WTC11 (cell line): ENCODE data around the gene AMN.

Source experiments
- NFE2L1 ChIP-seq: sonication (generic); formaldehyde crosslinking; IDR thresholded peaks from 2 replicates; pipeline ENCODE4 v1.8.1; 2023; ENCODE audit warnings: missing genetic modification reagents
- NR1H2 ChIP-seq: sonication (generic); formaldehyde crosslinking; IDR thresholded peaks from 2 replicates; pipeline ENCODE4 v1.9.0; 2021; ENCODE audit warnings: mild to moderate bottlenecking, moderate library complexity, missing genetic modification reagents
- SOX15 ChIP-seq: fragments of 250-450 bp; sonication (Bioruptor Pico); IDR thresholded peaks from 2 replicates; pipeline ENCODE4 v1.9.0; 2021; ENCODE audit warnings: mild to moderate bottlenecking
- TF ChIP-seq, protein P1 (sequence below): fragments of 200-600 bp; IDR thresholded peaks from 2 replicates; pipeline ENCODE4 v1.8.0; 2022; ENCODE audit warnings: antibody characterized with exemption
- TF ChIP-seq, protein P2 (sequence below): sonication (generic); formaldehyde crosslinking; IDR thresholded peaks from 2 replicates; pipeline ENCODE4 v1.8.0; 2022; ENCODE audit warnings: mild to moderate bottlenecking, missing genetic modification reagents

DNA sequence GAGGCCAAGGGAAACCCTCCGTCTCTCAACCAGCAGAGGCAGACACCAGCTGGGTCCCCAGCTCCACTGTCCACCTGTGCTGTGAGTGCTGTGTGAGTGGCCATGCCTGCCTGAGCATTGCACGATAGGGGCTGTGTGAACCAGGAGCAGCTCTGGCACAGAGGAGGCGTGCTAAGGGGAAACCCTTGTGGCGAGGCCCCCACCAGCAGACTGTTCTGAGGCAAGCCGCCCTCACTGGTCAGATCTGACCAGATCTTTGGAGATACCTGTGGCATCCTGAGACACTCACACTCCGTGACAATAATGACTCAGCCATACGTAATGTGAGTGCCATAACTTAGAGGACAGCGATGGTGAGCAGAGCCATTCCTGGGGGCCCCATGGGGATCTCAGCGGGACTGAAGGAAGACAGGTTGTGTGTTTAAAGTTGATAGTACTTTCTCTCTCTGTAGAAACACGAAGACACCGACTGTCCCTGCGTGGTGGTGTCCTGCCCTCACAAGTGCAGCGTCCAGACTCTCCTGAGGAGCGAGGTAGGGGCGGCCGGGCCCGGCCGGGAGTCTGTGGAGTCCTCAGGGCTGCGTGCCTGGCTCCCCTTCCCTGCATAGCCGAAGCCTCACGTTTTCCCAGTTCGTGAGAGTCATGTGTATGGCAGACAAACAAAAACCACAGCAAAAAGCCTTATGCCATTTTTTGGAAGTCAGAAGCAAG, 36.6 kb upstream of the AMN start:
- TF ChIP-seq, protein P1, sequence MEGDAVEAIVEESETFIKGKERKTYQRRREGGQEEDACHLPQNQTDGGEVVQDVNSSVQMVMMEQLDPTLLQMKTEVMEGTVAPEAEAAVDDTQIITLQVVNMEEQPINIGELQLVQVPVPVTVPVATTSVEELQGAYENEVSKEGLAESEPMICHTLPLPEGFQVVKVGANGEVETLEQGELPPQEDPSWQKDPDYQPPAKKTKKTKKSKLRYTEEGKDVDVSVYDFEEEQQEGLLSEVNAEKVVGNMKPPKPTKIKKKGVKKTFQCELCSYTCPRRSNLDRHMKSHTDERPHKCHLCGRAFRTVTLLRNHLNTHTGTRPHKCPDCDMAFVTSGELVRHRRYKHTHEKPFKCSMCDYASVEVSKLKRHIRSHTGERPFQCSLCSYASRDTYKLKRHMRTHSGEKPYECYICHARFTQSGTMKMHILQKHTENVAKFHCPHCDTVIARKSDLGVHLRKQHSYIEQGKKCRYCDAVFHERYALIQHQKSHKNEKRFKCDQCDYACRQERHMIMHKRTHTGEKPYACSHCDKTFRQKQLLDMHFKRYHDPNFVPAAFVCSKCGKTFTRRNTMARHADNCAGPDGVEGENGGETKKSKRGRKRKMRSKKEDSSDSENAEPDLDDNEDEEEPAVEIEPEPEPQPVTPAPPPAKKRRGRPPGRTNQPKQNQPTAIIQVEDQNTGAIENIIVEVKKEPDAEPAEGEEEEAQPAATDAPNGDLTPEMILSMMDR: no peak
- TF ChIP-seq, protein P2, sequence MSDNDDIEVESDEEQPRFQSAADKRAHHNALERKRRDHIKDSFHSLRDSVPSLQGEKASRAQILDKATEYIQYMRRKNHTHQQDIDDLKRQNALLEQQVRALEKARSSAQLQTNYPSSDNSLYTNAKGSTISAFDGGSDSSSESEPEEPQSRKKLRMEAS (CRISPR knock-in tag): no peak
- no peak for TF ChIP-seq NR1H2 (CRISPR knock-in tag)
- TF ChIP-seq NFE2L1: no peak
- TF ChIP-seq SOX15: no peak
